ENCODE results near the gene NSUN7.

DNA sequence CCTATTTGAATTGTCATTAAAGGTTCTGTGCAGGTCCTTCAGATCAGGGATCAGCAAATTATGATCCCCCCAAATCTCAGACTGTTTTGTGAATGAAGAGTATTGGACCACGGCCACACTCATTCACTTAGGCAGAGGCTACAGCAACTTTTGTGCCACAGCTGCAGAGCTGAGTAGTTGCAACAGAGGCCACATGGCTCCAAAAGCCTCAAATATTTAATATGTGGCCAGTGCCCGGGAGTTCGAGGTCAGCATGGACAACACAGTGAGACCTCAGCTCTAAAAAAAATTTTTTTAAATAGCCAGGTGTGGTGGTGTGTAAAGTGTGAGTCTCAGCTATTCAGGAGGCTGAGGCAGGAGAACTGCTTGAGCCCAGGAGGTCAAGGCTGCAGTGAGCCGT lies 100.7 kb downstream of the NSUN7 start:
- TF ChIP-seq, protein P1, sequence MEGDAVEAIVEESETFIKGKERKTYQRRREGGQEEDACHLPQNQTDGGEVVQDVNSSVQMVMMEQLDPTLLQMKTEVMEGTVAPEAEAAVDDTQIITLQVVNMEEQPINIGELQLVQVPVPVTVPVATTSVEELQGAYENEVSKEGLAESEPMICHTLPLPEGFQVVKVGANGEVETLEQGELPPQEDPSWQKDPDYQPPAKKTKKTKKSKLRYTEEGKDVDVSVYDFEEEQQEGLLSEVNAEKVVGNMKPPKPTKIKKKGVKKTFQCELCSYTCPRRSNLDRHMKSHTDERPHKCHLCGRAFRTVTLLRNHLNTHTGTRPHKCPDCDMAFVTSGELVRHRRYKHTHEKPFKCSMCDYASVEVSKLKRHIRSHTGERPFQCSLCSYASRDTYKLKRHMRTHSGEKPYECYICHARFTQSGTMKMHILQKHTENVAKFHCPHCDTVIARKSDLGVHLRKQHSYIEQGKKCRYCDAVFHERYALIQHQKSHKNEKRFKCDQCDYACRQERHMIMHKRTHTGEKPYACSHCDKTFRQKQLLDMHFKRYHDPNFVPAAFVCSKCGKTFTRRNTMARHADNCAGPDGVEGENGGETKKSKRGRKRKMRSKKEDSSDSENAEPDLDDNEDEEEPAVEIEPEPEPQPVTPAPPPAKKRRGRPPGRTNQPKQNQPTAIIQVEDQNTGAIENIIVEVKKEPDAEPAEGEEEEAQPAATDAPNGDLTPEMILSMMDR (optimal IDR thresholded peaks at IDR 0.05 in 1 of 3, IDR thresholded peaks at IDR 0.05 in 1 of 3, conservative IDR thresholded peaks at IDR 0.05 in 1 of 3; ENCODE audit: extremely low read depth in 1 of 3, insufficient read depth in 2 of 3, low read length in 3 of 3): no peak
- TF ChIP-seq EZH2 (IDR thresholded peaks at IDR 0.05; ENCODE audit: low read length): no peak

Data from keratinocyte (primary cell).